SK-N-SH treated with all-trans-retinoic acid at 6 μM for 48 hours (cell line): ENCODE measurements around the gene UBE2U.

Experiments
- ATAC-seq: fragments of 200-7000 bp; cut with Tn5 transposase; 3 replicates; pipeline ENCODE4 v1.9.1; 2020; ENCODE audit warnings: mild to moderate bottlenecking, moderate library complexity
- ARNTL ChIP-seq: fragments of 450-650 bp; formaldehyde crosslinking; IDR thresholded peaks from 2 replicates; pipeline ENCODE4 v1.5.0; 2020; ENCODE audit warnings: low read depth, mild to moderate bottlenecking, moderate library complexity, borderline replicate concordance
- BACH2 ChIP-seq: fragments of 250-450 bp; sonication (Bioruptor Pico); IDR thresholded peaks from 2 replicates; pipeline ENCODE4 v1.9.0; 2021; ENCODE audit warnings: mild to moderate bottlenecking, borderline replicate concordance
- CREB5 ChIP-seq: fragments of 250-450 bp; sonication (Bioruptor Pico); IDR thresholded peaks from 2 replicates; pipeline ENCODE4 v1.5.1; 2020; ENCODE audit warnings: low read depth, mild to moderate bottlenecking, moderate library complexity
- CSDC2 ChIP-seq: fragments of 250-450 bp; sonication (Bioruptor Pico); IDR thresholded peaks from 2 replicates; pipeline ENCODE4 v1.5.0; 2020; ENCODE audit warnings: mild to moderate bottlenecking, moderate library complexity
- CSRNP3 ChIP-seq: fragments of 250-450 bp; sonication (Bioruptor Pico); IDR thresholded peaks from 2 replicates; pipeline ENCODE4 v1.5.1; 2021; ENCODE audit warnings: mild to moderate bottlenecking, moderate library complexity
- ESRRG ChIP-seq: fragments of 250-450 bp; sonication (Bioruptor Pico); IDR thresholded peaks from 2 replicates; pipeline ENCODE4 v1.6.1; 2021; ENCODE audit warnings: mild to moderate bottlenecking
- GLIS3 ChIP-seq: fragments of 250-450 bp; sonication (Bioruptor Pico); IDR thresholded peaks from 2 replicates; pipeline ENCODE4 v1.5.0; 2020; ENCODE audit warnings: mild to moderate bottlenecking, moderate library complexity
- ISL1 ChIP-seq: fragments of 250-450 bp; sonication (Bioruptor Pico); IDR thresholded peaks from 2 replicates; pipeline ENCODE4 v2.1.2; 2022; ENCODE audit warnings: mild to moderate bottlenecking, moderate library complexity
- OSR1 ChIP-seq: fragments of 250-450 bp; sonication (Bioruptor Pico); IDR thresholded peaks from 2 replicates; pipeline ENCODE4 v1.8.0; 2022; ENCODE audit warnings: moderate library complexity, mild to moderate bottlenecking, inconsistent platforms
- PATZ1 ChIP-seq: fragments of 250-450 bp; sonication (Bioruptor Pico); IDR thresholded peaks from 2 replicates; pipeline ENCODE4 v1.8.0; 2020; ENCODE audit warnings: mild to moderate bottlenecking, moderate library complexity, borderline replicate concordance
- POU6F1 ChIP-seq: fragments of 250-450 bp; sonication (Bioruptor Pico); IDR thresholded peaks from 2 replicates; pipeline ENCODE4 v1.8.0; 2021; ENCODE audit warnings: low read depth, mild to moderate bottlenecking, moderate library complexity, borderline replicate concordance
- PPARA ChIP-seq: fragments of 250-450 bp; sonication (Bioruptor Pico); IDR thresholded peaks from 2 replicates; pipeline ENCODE4 v1.5.0; 2020; ENCODE audit warnings: mild to moderate bottlenecking, borderline replicate concordance
- RARB ChIP-seq: fragments of 250-450 bp; sonication (Bioruptor Pico); IDR thresholded peaks from 2 replicates; pipeline ENCODE4 v1.8.0; 2021; ENCODE audit warnings: mild to moderate bottlenecking, moderate library complexity
- SNAI2 ChIP-seq: fragments of 250-450 bp; sonication (Bioruptor Pico); IDR thresholded peaks from 2 replicates; pipeline ENCODE4 v1.5.0; 2020; ENCODE audit warnings: mild to moderate bottlenecking, moderate library complexity
- TCF4 ChIP-seq: fragments of 250-450 bp; sonication (Bioruptor Pico); IDR thresholded peaks from 2 replicates; pipeline ENCODE4 v1.8.0; 2021; ENCODE audit warnings: mild to moderate bottlenecking, moderate library complexity, borderline replicate concordance
- TOX ChIP-seq: fragments of 250-450 bp; sonication (Bioruptor Pico); IDR thresholded peaks from 2 replicates; pipeline ENCODE4 v1.8.0; 2021; ENCODE audit warnings: mild to moderate bottlenecking, moderate library complexity, borderline replicate concordance
- TSHZ2 ChIP-seq: fragments of 250-450 bp; sonication (Bioruptor Pico); IDR thresholded peaks from 2 replicates; pipeline ENCODE4 v1.5.0; 2020; ENCODE audit warnings: mild to moderate bottlenecking, moderate library complexity
- ZC3H10 ChIP-seq: fragments of 250-450 bp; sonication (Bioruptor Pico); IDR thresholded peaks from 2 replicates; pipeline ENCODE4 v1.5.1; 2021; ENCODE audit warnings: mild to moderate bottlenecking, moderate library complexity
- ZFP3 ChIP-seq: fragments of 250-450 bp; sonication (Bioruptor Pico); IDR thresholded peaks from 2 replicates; pipeline ENCODE4 v1.5.0; 2020; ENCODE audit warnings: mild to moderate bottlenecking, moderate library complexity
- ZFP30 ChIP-seq: fragments of 450-650 bp; formaldehyde crosslinking; IDR thresholded peaks from 2 replicates; pipeline ENCODE4 v1.5.0; 2022; ENCODE audit warnings: mild to moderate bottlenecking, moderate library complexity
- ZNF565 ChIP-seq: fragments of 450-650 bp; formaldehyde crosslinking; conservative IDR thresholded peaks from 2 replicates; pipeline ENCODE4 v1.5.0; 2020; ENCODE audit warnings: low read depth, mild to moderate bottlenecking, moderate library complexity
- ZNF70 ChIP-seq: fragments of 450-650 bp; formaldehyde crosslinking; IDR thresholded peaks from 2 replicates; pipeline ENCODE4 v1.5.0; 2020; ENCODE audit warnings: mild to moderate bottlenecking, moderate library complexity
- ZNF8 ChIP-seq: fragments of 450-650 bp; formaldehyde crosslinking; IDR thresholded peaks from 2 replicates; pipeline ENCODE4 v1.5.0; 2020; ENCODE audit warnings: mild to moderate bottlenecking, moderate library complexity

UBE2U gene

GRCh38 chr1:64200064-64200463, 3.4 kb upstream of the UBE2U start (continued):
- TF ChIP-seq ZC3H10 (CRISPR knock-in tag): no peak

- no peak for TF ChIP-seq ZNF70 (CRISPR knock-in tag)
- no peak for TF ChIP-seq SNAI2 (CRISPR knock-in tag)
- no peak for TF ChIP-seq ISL1 (CRISPR knock-in tag)
- no peak for TF ChIP-seq CSDC2 (CRISPR knock-in tag)
- TF ChIP-seq ZC3H10 (CRISPR knock-in tag): no peak
- no peak for TF ChIP-seq CSRNP3 (CRISPR knock-in tag)
- no peak for TF ChIP-seq PPARA (CRISPR knock-in tag)
- no peak for TF ChIP-seq ZNF8
- TF ChIP-seq TCF4 (CRISPR knock-in tag): no peak
- TF ChIP-seq TOX (CRISPR knock-in tag): no peak
- TF ChIP-seq POU6F1 (CRISPR knock-in tag): no peak
- no peak for TF ChIP-seq ZNF565 (CRISPR knock-in tag)
- no peak for TF ChIP-seq BACH2 (CRISPR knock-in tag)
- no peak for TF ChIP-seq ARNTL (CRISPR knock-in tag)
- TF ChIP-seq TSHZ2 (CRISPR knock-in tag): no peak
- TF ChIP-seq ESRRG (CRISPR knock-in tag): no peak
- no peak for TF ChIP-seq CREB5 (CRISPR knock-in tag)
- no peak for TF ChIP-seq RARB (CRISPR knock-in tag)
- no peak for TF ChIP-seq ZFP3 (CRISPR knock-in tag)
- no peak for TF ChIP-seq GLIS3
- no peak for ATAC-seq
These were observed 5.8 kb downstream of the UBE2U start for GRCh38 chr1:64209221-64209620.

- TF ChIP-seq GLIS3 (no peak), TCF4 (CRISPR knock-in tag) (no peak), SNAI2 (CRISPR knock-in tag) (no peak)
- TF ChIP-seq, all 23 proteins: peak for 0
- ATAC-seq: peak; percentile 70
These were observed 8.6 kb downstream of the UBE2U start for GRCh38 chr1:64212031-64212430.

- ATAC-seq: no peak
- TF ChIP-seq ESRRG (CRISPR knock-in tag) (no peak), GLIS3 (no peak), TCF4 (CRISPR knock-in tag) (no peak), PPARA (CRISPR knock-in tag) (no peak), CREB5 (CRISPR knock-in tag) (no peak), PATZ1 (no peak), ISL1 (CRISPR knock-in tag) (no peak), ARNTL (CRISPR knock-in tag) (no peak), ZFP30 (CRISPR knock-in tag) (no peak), RARB (CRISPR knock-in tag) (no peak), ZNF565 (CRISPR knock-in tag) (no peak), CSRNP3 (CRISPR knock-in tag) (no peak), ZFP3 (CRISPR knock-in tag) (no peak), OSR1 (CRISPR knock-in tag) (no peak)
These were observed 12.2 kb downstream of the UBE2U start for GRCh38 chr1:64215576-64215975.
